Vagina (tissue), 2 donors: ENCODE measurements around the gene HOXA10. TPM values are rescaled to one million over a fixed set of nuclear protein-coding genes. Genes with fewer than 3 reads are reported as not detected.

Experiments used
- DNase-seq, 2 donors: peaks; one replicate each; pipeline ENCODE4 v3.0.0-alpha.2; 2017; ENCODE audit errors: extremely low spot score in 2 of 2
- H3K27ac ChIP-seq: fragments of 200-600 bp; sonication (generic); one replicate; pipeline ENCODE4 v1.5.1; 2019
- H3K27me3 ChIP-seq: fragments of 200-600 bp; sonication (generic); one replicate; pipeline ENCODE4 v1.5.1; 2019
- H3K36me3 ChIP-seq, 2 donors: fragments of 200-600 bp; sonication (generic); one replicate each; pipeline ENCODE4 v1.5.1; 2017 to 2019
- H3K4me1 ChIP-seq: fragments of 200-600 bp; sonication (generic); one replicate; pipeline ENCODE4 v1.5.1; 2019
- H3K4me3 ChIP-seq, 2 donors: fragments of 200-600 bp; sonication (generic); 1 replicate in 1 of 2; 2 replicates in 1 of 2; pipeline ENCODE4 v1.5.1; 2016 to 2019
- H3K9me3 ChIP-seq: fragments of 200-600 bp; sonication (generic); one replicate; pipeline ENCODE4 v1.5.1; 2019
- CTCF ChIP-seq, 3 experiments: fragments of 450-650 bp in 2 of 3; fragments of 200-600 bp in 1 of 3; sonication (generic) in 1 of 3; IDR thresholded peaks; one replicate each; pipeline ENCODE4 v1.5.1; 2017 to 2019; ENCODE audit warnings: antibody characterized with exemption in 3 of 3, mild to moderate bottlenecking in 2 of 3, moderate library complexity in 2 of 3
- POLR2A ChIP-seq, 2 donors: fragments of 450-650 bp; IDR thresholded peaks; one replicate each; pipeline ENCODE4 v1.6.1; 2017; ENCODE audit warnings: antibody characterized with exemption in 2 of 2, mild to moderate bottlenecking in 2 of 2, moderate library complexity in 2 of 2
- POLR2AphosphoS5 ChIP-seq, 2 donors: sonication (generic); formaldehyde crosslinking; IDR thresholded peaks; one replicate each; pipeline ENCODE4 v1.9.0; 2017; ENCODE audit warnings: antibody characterized with exemption in 2 of 2, mild to moderate bottlenecking in 2 of 2, low read depth in 1 of 2; ENCODE audit not compliant: insufficient read depth in 1 of 2
- intact Hi-C: fragments of 100-400 bp; cut with DNase I; formaldehyde crosslinking; loops from one replicate; pipeline ENCODE4 v1.15.1; 2023
- total RNA-seq: library from RNA; depleted of rRNA; stranded (reverse); fragments of >200 nt; gene quantifications from one replicate; pipeline ENCODE4 v1.2.3, GENCODE V29; 2016

HOXA10 gene
- total RNA-seq, 1 donor from 2014 or later: 19.2 TPM

GRCh38 chr7:27176962-27177794 is 3.1 kb upstream of the HOXA10 start:
- H3K4me3 ChIP-seq: peak overlapping the region; percentile 56 to 64
- H3K27ac ChIP-seq: peak overlapping the region; percentile 99
- H3K27me3 ChIP-seq: no peaks in the 10 kb centered on the region
- no peaks in the 10 kb centered on the region for H3K36me3 ChIP-seq
- H3K9me3 ChIP-seq: no peaks in the 10 kb centered on the region
- TF ChIP-seq CTCF (IDR thresholded peaks at IDR 0.05) (no peak), POLR2AphosphoS5 (IDR thresholded peaks at IDR 0.05; ENCODE audit: insufficient read depth in 1 of 2, low read depth in 1 of 2) (peak in 1 of 2 donors; percentile 48), POLR2A (IDR thresholded peaks at IDR 0.05) (no peak)
- intact Hi-C loops: no loop called here
- no peak for DNase-seq
- H3K4me1 ChIP-seq: peaks cover 66% of the 10 kb centered on the region

- Histone ChIP-seq H3K4me3 (peak overlapping the region; percentile 56 to 64), H3K9me3 (no peaks in the 10 kb centered on the region), H3K4me1 (peaks cover 63% of the 10 kb centered on the region), H3K36me3 (no peaks in the 10 kb centered on the region), H3K27me3 (no peaks in the 10 kb centered on the region), H3K27ac (peak overlapping the region; percentile 99)
- TF ChIP-seq POLR2AphosphoS5 (IDR thresholded peaks at IDR 0.05; ENCODE audit: insufficient read depth in 1 of 2, low read depth in 1 of 2) (no peak), POLR2A (IDR thresholded peaks at IDR 0.05) (no peak), CTCF (IDR thresholded peaks at IDR 0.05) (no peak)
- intact Hi-C loops: no loop called here
- no peak for DNase-seq
Measured at GRCh38 chr7:27176524-27176845, 2.4 kb upstream of the HOXA10 start.

GRCh38 chr7:27175626-27176523 is 1.8 kb upstream of the HOXA10 start:
- intact Hi-C loops: no loop called here
- H3K4me3 ChIP-seq: peak overlapping the region; percentile 56 to 64

GRCh38 chr7:27174874-27175625 is 930 bp upstream of the HOXA10 start:
- no peak for DNase-seq
- no peaks in the 10 kb centered on the region for H3K9me3 ChIP-seq
- H3K4me1 ChIP-seq: peaks cover 48% of the 10 kb centered on the region
- H3K36me3 ChIP-seq: no peaks in the 10 kb centered on the region
- peak overlapping the region; percentile 99 for H3K27ac ChIP-seq
- TF ChIP-seq CTCF (IDR thresholded peaks at IDR 0.05): no peak
- no peak for TF ChIP-seq POLR2AphosphoS5 (IDR thresholded peaks at IDR 0.05; ENCODE audit: insufficient read depth in 1 of 2, low read depth in 1 of 2)
- no peak for TF ChIP-seq POLR2A (IDR thresholded peaks at IDR 0.05)
- intact Hi-C loops: no loop called here
- no peaks in the 10 kb centered on the region for H3K27me3 ChIP-seq
- H3K4me3 ChIP-seq: peak overlapping the region; percentile 56 to 64

More at GRCh38 chr7:27175626-27176523, 1.8 kb upstream of the HOXA10 start:
- no peak for DNase-seq
- H3K27me3 ChIP-seq: no peaks in the 10 kb centered on the region
- peaks cover 57% of the 10 kb centered on the region for H3K4me1 ChIP-seq
- TF ChIP-seq POLR2AphosphoS5 (IDR thresholded peaks at IDR 0.05; ENCODE audit: insufficient read depth in 1 of 2, low read depth in 1 of 2) (peak in 1 of 2 donors; percentile 56), CTCF (IDR thresholded peaks at IDR 0.05) (no peak), POLR2A (IDR thresholded peaks at IDR 0.05) (no peak)
- no peaks in the 10 kb centered on the region for H3K36me3 ChIP-seq
- peak overlapping the region; percentile 99 for H3K27ac ChIP-seq
- H3K9me3 ChIP-seq: no peaks in the 10 kb centered on the region
